Sigmoid colon (tissue), 7 donors: ENCODE measurements around the gene HMCN2. TPM values are rescaled to one million over a fixed set of nuclear protein-coding genes. Genes with fewer than 3 reads are reported as not detected.

Experiments
- DNase-seq: peaks from one replicate; pipeline ENCODE4 v3.0.0-alpha.2; 2019
- H3K27ac ChIP-seq, 4 donors: fragments of 200-600 bp; sonication (generic); one replicate each; pipeline ENCODE4 v1.5.1; 2016 to 2019; ENCODE audit warnings: mild to moderate bottlenecking in 1 of 4
- H3K27me3 ChIP-seq, 3 donors: fragments of 200-600 bp; sonication (generic); one replicate each; pipeline ENCODE4 v1.5.1; 2019; ENCODE audit warnings: mild to moderate bottlenecking in 1 of 3
- H3K36me3 ChIP-seq, 4 donors: fragments of 200-600 bp; sonication (generic); one replicate each; pipeline ENCODE4 v1.5.1; 2016 to 2019
- H3K4me1 ChIP-seq, 4 donors: fragments of 200-600 bp; sonication (generic); one replicate each; pipeline ENCODE4 v1.5.1; 2017 to 2019
- H3K4me3 ChIP-seq, 4 donors: fragments of 200-600 bp; sonication (generic); one replicate each; pipeline ENCODE4 v1.5.1; 2017 to 2019; ENCODE audit warnings: mild to moderate bottlenecking in 2 of 4, moderate library complexity in 1 of 4
- H3K9me3 ChIP-seq, 4 donors: fragments of 200-600 bp in 3 of 4; sonication (generic) in 3 of 4; one replicate each; pipeline versions ENCODE4 v1.5.1 to v1.6.1; 2013 to 2019
- CTCF ChIP-seq, 4 experiments: fragments of 450-650 bp in 3 of 4; fragments of 200-600 bp in 1 of 4; IDR thresholded peaks; one replicate each; pipeline ENCODE4 v1.5.1; 2016 to 2019; ENCODE audit warnings: antibody characterized with exemption in 4 of 4, mild to moderate bottlenecking in 3 of 4, moderate library complexity in 2 of 4
- EP300 ChIP-seq, 4 donors: sonication (generic); formaldehyde crosslinking; IDR thresholded peaks; one replicate each; pipeline ENCODE4 v1.6.1; 2017; ENCODE audit warnings: antibody characterized with exemption in 4 of 4
- POLR2A ChIP-seq, 2 donors: fragments of 450-650 bp; IDR thresholded peaks; one replicate each; pipeline ENCODE4 v1.6.1; 2016; ENCODE audit warnings: antibody characterized with exemption in 2 of 2, mild to moderate bottlenecking in 2 of 2, moderate library complexity in 2 of 2
- POLR2AphosphoS5 ChIP-seq, 4 donors: sonication (generic); formaldehyde crosslinking; IDR thresholded peaks; one replicate each; pipeline ENCODE4 v1.6.1; 2017; ENCODE audit warnings: antibody characterized with exemption in 4 of 4
- WGBS, 2 donors: extraction: QIAGEN DNeasy Blood & Tissue Kit; methylation state at CpG; one replicate each; pipeline ENCODE4 v1.1.7; 2013; 5-methylcytosine and 5-hydroxymethylcytosine counted together
- intact Hi-C: fragments of 100-400 bp; cut with DNase I; formaldehyde crosslinking; loops from one replicate; pipeline ENCODE4 v1.15.1; 2023
- polyA plus RNA-seq, 3 donors: library from polyadenylated mRNA; stranded (reverse); fragments of 200-250 nt; gene quantifications; one replicate each; pipeline ENCODE4 v1.2.3, GENCODE V29; 2013
- total RNA-seq, 4 donors: library from RNA; depleted of rRNA; stranded (reverse); fragments of >200 nt; gene quantifications; one replicate each; pipeline ENCODE4 v1.1.0, GENCODE V29; 2016
- donor health status: healthy with polysubstance abuse.
- donor health status: Bipolar disorder and iron deficiency.
- donor health status: healthy.

Gene HMCN2
- total and polyA plus RNA-seq, 7 donors, result 3.6 to 106 (median 13.2) TPM

GRCh38 chr9:130443456-130443801 lies 177.9 kb downstream of the HMCN2 start:
- Histone ChIP-seq H3K4me1 (peaks cover 0 to 45% (median 37%) of the 10 kb centered on the region in 4 donors), H3K4me3 (no peak overlapping the region), H3K36me3 (no peaks in the 10 kb centered on the region), H3K27ac (no peak overlapping the region), H3K27me3 (no peaks in the 10 kb centered on the region), H3K9me3 (no peaks in the 10 kb centered on the region)
- intact Hi-C loops, result loop anchor here (10.0 kb wide), 2 partner anchors 329 to 421 kb away; no protein-coding TSS in a partner anchor
- DNase-seq, result no peak
- WGBS, 2 donors, result 75 to 80% methylated on average over 6 of the region's 6 CpGs
- TF ChIP-seq POLR2A (IDR thresholded peaks at IDR 0.05) (no peak), POLR2AphosphoS5 (IDR thresholded peaks at IDR 0.05) (no peak), EP300 (IDR thresholded peaks at IDR 0.05) (no peak), CTCF (IDR thresholded peaks at IDR 0.05) (no peak)

- TF ChIP-seq POLR2A (IDR thresholded peaks at IDR 0.05), result no peak
- Histone ChIP-seq H3K4me3 (peak overlapping the region; percentile 45 to 63 (median 56)), H3K4me1 (peaks cover 0 to 51% (median 37%) of the 10 kb centered on the region in 4 donors), H3K27me3 (no peaks in the 10 kb centered on the region), H3K9me3 (no peaks in the 10 kb centered on the region), H3K36me3 (no peaks in the 10 kb centered on the region), H3K27ac (peak overlapping the region; percentile 80 to 94 (median 91))
- intact Hi-C loops, result loop anchor here (10.0 kb wide), 2 partner anchors 329 to 421 kb away; no protein-coding TSS in a partner anchor
- WGBS, 2 donors, result 42 to 46% methylated on average over 14 of the region's 14 CpGs
- DNase-seq, result peak; percentile 77
Measured at GRCh38 chr9:130443840-130444492, 178.4 kb downstream of the HMCN2 start.

- Histone ChIP-seq H3K36me3 (no peaks in the 10 kb centered on the region), H3K27me3 (no peaks in the 10 kb centered on the region), H3K4me3 (peak within 1 kb of the TSS; percentile 45 to 63 (median 56)), H3K27ac (peak within 1 kb of the TSS; percentile 80 to 94 (median 91)), H3K9me3 (no peaks in the 10 kb centered on the region), H3K4me1 (peaks cover 0 to 51% (median 37%) of the 10 kb centered on the region in 4 donors)
- peak in 1 of 2 donors; percentile 31 for TF ChIP-seq POLR2A (IDR thresholded peaks at IDR 0.05)
- peak; percentile 48 to 83 (median 72) for TF ChIP-seq POLR2AphosphoS5 (IDR thresholded peaks at IDR 0.05)
- TF ChIP-seq CTCF (IDR thresholded peaks at IDR 0.05), result no peak
- intact Hi-C loops, result loop anchor here (10.0 kb wide), 2 partner anchors 330 to 420 kb away; no protein-coding TSS in a partner anchor
- WGBS, 2 donors, result 1% methylated on average over 66 of the region's 66 CpGs
- DNase-seq, result peak; percentile 85
Measured at GRCh38 chr9:130444565-130445221, 179.1 kb downstream of the HMCN2 start, which contains the start of gene ASS1. Gene ASS1, plus strand, starts transcription at chr9:130444961. Its CDS starts 7,268 bp downstream, at chr9:130452229.

- Histone ChIP-seq H3K36me3 (no peaks in the 10 kb centered on the region), H3K4me3 (peak overlapping the region; percentile 45 to 63 (median 56)), H3K27me3 (no peaks in the 10 kb centered on the region), H3K4me1 (peaks cover 0 to 58% (median 41%) of the 10 kb centered on the region in 4 donors), H3K9me3 (no peaks in the 10 kb centered on the region), H3K27ac (peak overlapping the region; percentile 80 to 94 (median 91))
- DNase-seq, result peak; percentile 80
- TF ChIP-seq POLR2A (IDR thresholded peaks at IDR 0.05), result no peak
- TF ChIP-seq EP300 (IDR thresholded peaks at IDR 0.05), result no peak
- no peak for TF ChIP-seq CTCF (IDR thresholded peaks at IDR 0.05)
- TF ChIP-seq POLR2AphosphoS5 (IDR thresholded peaks at IDR 0.05), result peak in 1 of 4 donors; percentile 14
- WGBS, 2 donors, result 3 to 16% methylated on average over 30 of the region's 30 CpGs
- intact Hi-C loops, result loop anchor here (10.0 kb wide), 2 partner anchors 331 to 419 kb away; no protein-coding TSS in a partner anchor
Measured at GRCh38 chr9:130445268-130445983, 179.9 kb downstream of the HMCN2 start.
